Retinal pigment epithelial cell (primary cell): ENCODE results near the gene MEF2A.
A peak's percentile ranks its signal among the peaks of the same experiment; 100 is the strongest.
"Not testable (repeated sequence)": the region's sequence is repeated elsewhere in the genome, so short reads cannot be mapped to it uniquely, and the experiment has no call there.

ENCODE experiments used
- DNase-seq: peaks from one replicate; pipeline ENCODE4 v3.0.0-alpha.2; 2010; ENCODE audit warnings: low read depth
- H3K4me3 ChIP-seq: 2 replicates; pipeline ENCODE4 v1.5.1; 2011; ENCODE audit warnings: mild to moderate bottlenecking, low read length, control low read depth, moderate library complexity
- CTCF ChIP-seq: conservative IDR thresholded peaks from 2 replicates; pipeline ENCODE4 v1.5.1; 2011; ENCODE audit warnings: low read depth, low read length, control low read depth, inconsistent platforms

The MEF2A gene

DNA sequence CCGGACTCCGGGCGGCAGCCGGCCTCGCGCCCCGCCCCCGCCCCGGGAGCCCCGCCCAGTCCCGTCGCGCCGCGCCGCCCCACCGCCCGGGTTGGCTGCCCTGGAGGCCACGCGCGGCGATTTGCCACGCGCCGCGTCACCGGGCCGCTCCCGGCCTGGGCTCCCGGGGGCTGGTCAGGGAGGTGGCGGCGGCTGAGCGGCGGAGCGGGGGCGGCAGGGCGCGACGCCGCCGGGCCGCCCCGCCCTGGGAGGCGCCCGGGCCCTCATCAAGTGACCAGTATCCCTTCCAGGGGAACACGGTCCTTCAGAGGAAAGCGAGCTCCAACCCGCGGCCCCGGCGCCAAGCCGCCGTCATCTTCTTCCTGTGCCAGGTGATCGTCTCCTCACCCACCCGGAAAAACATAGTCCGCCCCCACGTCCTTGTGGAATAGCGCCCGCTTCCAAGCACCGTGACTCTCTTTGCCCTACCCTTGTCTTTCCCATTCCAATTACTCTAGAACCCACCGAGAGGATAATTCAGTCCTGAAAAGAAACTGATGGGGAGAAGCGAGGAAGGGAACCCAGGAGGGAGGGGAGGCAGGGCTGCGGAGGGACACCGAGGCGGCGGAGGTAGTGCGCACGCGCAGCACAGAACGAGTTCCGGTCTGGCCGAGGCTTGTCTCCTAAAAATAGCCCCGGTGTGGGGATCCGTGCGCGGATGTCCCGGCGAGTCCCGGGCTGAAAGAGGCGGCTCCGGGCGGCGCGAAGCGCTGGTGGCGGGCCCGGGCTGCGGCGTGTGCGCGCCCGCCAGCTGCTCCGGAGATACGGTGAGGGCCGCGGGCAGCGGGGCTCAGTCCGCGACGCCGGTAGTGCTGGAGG is at the start of gene MEF2A:
Gene MEF2A, plus strand, starts transcription at position 686 of the 858 bp plus-strand sequence. CDS start 67,136 bp downstream, outside the sequence.
- H3K4me3 ChIP-seq, result peak within 1 kb of the TSS; percentile 96
- no peak for TF ChIP-seq CTCF
- DNase-seq, result peak; percentile 85

GRCh38 chr15:99518191-99518590 is 47.6 kb upstream of the MEF2A start:
- no peak for DNase-seq
- no peak for TF ChIP-seq CTCF
- no peak overlapping the region for H3K4me3 ChIP-seq

DNA sequence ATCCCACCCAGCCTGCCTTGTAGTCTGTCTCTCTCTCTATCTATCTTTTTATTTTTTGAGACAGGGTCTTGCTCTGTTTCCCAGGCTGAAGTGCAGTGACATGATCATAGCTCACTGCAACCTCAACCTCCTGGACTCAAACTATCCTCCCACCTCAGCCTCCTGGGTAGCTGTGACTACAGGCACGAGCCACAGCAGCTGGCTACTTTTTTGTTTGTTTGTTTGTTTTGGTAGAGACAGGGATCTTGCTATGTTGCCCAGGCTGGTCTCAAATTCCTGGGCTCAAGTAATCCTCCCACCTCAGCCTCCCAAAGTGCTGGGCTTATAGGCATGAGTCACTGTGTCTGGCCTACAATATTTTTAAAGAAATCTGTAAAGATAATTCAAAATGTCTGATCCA is 46.4 kb upstream of the MEF2A start:
- not testable (repeated sequence) for DNase-seq, H3K4me3 ChIP-seq

GRCh38 chr15:99522288-99522687 is 43.5 kb upstream of the MEF2A start:
- TF ChIP-seq CTCF, result no peak
- DNase-seq, result no peak
- H3K4me3 ChIP-seq, result no peak overlapping the region

DNA sequence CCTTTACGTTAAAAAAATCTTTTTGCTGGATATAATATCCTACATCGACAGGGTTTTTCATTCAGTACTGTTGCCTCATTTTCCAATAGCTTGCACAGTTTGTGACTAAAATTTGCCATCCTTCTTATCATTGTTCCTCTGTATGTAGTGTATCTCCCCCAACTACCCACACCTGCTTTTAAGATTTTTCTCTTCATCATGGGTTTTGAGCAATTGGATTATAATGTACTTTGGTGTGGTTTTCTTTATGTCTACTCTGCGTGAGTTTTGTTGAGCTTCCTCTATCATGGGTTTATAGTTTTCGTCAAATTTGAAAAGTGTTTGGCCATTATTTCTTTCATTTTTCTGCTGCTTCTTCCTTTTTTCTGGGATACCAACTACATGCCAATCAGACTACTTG is 39.6 kb upstream of the MEF2A start:
- no peak overlapping the region for H3K4me3 ChIP-seq
- TF ChIP-seq CTCF, result no peak
- no peak for DNase-seq

DNA sequence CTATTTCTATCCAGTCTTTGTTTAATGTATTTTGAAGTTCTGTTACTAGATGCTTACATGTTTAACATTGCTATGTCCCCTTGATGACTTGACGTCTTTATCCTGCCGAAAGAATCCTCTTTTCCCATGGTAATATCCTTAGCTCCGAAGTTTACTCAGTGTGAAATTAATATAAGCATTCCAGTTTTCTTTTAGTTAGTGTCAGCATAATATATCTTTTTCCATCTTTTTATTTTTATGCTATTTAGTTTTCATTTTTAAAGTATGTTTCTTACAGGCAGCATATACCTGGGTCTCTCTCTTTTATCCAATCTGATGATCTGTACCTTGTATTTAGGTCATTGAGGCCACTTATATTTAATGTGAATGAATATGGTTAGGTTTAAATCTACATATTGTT is 39.1 kb upstream of the MEF2A start:
- DNase-seq, result no peak
- TF ChIP-seq CTCF, result no peak

GRCh38 chr15:99536422-99537040 is 29.3 kb upstream of the MEF2A start:
- TF ChIP-seq CTCF, result no peak
- H3K4me3 ChIP-seq, result no peak overlapping the region
- DNase-seq, result peak; percentile 85

More for the DNA sequence above, 39.1 kb upstream of the MEF2A start:
- no peak overlapping the region for H3K4me3 ChIP-seq
